GM19455 (cell line): ENCODE results near the gene PKN3.

Experiments
- ATAC-seq: cut with Tn5 transposase; IDR thresholded peaks from one replicate; pipeline ENCODE4 v1.9.1; 2021; ENCODE audit not compliant: unreplicated experiment

The PKN3 gene

GRCh38 chr9:128733256-128733655 is 31.0 kb downstream of the PKN3 start:
- no peak for ATAC-seq

- no peak for ATAC-seq
Observed at GRCh38 chr9:128735373-128735772, 33.1 kb downstream of the PKN3 start.

- no peak for ATAC-seq
Observed at GRCh38 chr9:128742401-128742800, 40.1 kb downstream of the PKN3 start.

DNA sequence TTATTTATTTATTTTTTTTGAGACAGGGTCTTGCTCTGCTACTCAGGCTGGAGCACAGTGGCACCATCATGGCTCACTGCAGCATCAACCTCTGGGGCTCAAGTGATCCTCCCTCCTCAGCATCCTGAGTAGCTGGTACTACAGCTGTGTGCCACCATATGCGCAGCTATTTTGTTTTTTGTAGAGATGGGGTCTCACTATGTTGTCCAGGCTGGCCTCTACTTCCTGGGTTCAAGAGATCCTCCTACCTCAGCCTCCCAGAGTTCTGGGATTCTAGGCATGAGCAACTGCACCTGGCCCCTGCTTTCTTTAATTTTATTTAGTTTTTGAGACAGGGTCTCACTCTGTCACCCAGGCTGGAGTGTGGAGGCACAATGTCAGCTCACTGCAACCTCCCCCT is 41.1 kb downstream of the PKN3 start:
- ATAC-seq: no peak

- ATAC-seq: no peak
Observed at GRCh38 chr9:128747241-128747640, 44.9 kb downstream of the PKN3 start.

- no peak for ATAC-seq
Observed at GRCh38 chr9:128750926-128751595, 48.8 kb downstream of the PKN3 start.

DNA sequence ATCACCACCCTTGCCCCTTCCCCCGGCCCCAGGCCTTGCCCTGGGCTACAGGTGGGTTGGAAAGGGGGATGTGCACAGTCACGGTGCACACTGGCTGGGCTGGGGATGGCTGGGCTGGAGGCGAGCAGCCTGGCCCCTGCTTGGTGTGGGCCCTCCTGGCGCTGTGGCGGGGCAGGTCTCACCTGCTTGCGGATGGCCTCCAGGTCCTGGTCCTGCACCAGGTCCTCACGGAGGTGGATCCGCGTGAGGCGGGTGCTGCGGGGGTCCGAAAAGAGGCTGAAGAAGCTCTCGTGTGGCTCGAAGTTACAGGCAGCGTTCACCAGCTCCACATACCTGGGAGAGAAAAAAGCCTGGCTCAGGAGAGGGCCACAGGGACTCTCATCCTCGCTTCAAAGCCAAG is 51.3 kb downstream of the PKN3 start:
- ATAC-seq: no peak

- ATAC-seq: no peak
Observed at GRCh38 chr9:128757602-128758001, 55.3 kb downstream of the PKN3 start.

DNA sequence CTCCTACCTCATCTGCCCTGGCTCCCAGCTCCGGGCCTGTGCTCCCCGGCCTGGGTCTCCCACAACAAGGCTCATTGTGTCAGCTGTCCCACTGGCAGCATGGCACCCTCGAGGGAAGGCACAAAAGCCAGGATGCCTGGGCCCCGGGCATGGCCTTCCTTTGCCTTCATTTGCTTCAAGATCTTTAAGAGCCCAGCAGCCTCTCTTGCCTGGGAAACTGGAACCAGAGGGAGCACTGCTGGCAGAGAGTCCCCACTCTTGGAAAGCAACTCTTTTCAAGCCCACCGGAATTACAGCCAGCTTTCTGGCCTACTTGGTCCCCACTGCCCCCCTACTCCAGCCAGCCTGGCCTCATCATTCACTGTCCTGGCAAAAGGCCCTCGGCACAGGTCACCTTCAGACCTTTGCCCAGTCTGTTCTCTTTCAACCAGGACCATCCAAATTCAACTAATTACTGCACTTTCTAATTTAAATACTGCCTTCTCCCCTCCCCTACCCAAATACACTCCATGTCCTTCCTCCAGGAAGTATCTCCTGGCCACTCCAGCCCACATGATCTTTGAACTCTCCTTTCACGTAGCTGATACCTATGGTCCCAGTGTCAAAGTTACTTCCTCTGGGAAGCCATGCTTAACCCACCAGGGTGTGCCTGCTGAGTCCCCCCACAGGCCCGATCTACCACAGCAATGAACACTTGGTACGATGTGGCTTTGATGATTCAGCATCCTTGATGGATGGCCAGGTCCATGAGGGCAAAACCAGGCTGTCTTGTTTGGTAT is 60.6 kb downstream of the PKN3 start:
- no peak for ATAC-seq

DNA sequence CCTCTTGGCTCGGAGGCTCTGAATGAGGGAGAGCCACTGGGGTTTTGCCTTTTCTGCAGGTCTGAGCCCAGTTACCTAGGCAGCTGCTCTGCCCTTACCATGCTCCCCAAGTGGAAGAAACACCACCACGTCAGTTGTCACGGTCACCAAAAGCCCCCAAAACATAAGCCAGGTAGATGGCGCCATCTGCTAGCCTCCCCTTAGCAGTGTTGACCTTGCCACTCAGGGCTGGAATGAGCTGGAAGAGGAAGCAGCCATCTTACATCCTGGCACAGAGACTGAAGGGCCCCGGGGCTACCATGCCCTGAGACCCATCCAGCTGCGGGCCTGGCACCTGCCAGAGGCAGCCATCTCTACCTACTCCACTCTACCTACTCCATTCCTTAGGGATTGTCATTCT is 62.1 kb downstream of the PKN3 start:
- ATAC-seq: no peak

- no peak for ATAC-seq
Observed at GRCh38 chr9:128765499-128765898, 63.2 kb downstream of the PKN3 start.

DNA sequence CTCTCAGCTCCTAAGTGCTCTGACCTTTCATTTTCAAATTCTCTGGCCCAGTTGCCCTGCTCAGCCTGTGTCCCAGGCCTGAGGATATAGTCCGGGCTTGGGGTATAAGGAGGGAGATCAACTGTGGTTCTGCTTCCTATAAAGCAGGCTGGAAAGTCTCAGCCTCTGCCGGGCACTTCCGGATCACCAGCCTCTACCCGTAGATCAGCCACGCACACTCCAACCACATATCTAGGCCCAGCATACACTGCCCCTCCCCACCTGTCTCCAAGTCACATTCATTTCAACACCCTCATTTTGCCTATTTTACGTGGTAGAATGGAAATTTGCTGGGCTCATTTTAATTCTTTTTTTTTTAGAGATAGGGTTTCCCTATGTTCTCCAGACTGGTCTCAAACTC is 66.3 kb downstream of the PKN3 start:
- no peak for ATAC-seq
